SK-N-SH (cell line): Measurements from ENCODE around the gene SLC13A3. TPM values are rescaled to one million over a fixed set of nuclear protein-coding genes. Genes with fewer than 3 reads are reported as not detected.

ENCODE experiments used
- CTCF ChIA-PET: fragments of 300-600, 350-600 bp; formaldehyde crosslinking; extraction: SDS; loops from one replicate; lab custom pipeline; 2021; lab: Yijun Ruan, JAX
- POLR2A ChIA-PET: fragments of 350-600 bp; sonication (Branson Sonifier 250); formaldehyde crosslinking; extraction: SDS; loops from one replicate; lab custom pipeline; 2020; ENCODE audit warnings: antibody characterized with exemption, inconsistent platforms; lab: Yijun Ruan, JAX
- DNase-seq: peaks from one replicate; pipeline ENCODE4 v3.0.0; 2012
- H2AFZ ChIP-seq: fragments of 200-600 bp; sonication (generic); 2 replicates; pipeline ENCODE4 v1.8.1; 2016; ENCODE audit warnings: antibody characterized with exemption, mild to moderate bottlenecking, low read depth
- H3F3A ChIP-seq: fragments of 200-600 bp; sonication (generic); replicated peaks from 2 replicates; pipeline ENCODE3; 2016; ENCODE audit warnings: antibody characterized with exemption, mild to moderate bottlenecking; ENCODE audit not compliant: insufficient read depth
- H3K27ac ChIP-seq, 2 experiments: fragments of 200-500 bp in 1 of 2; fragments of 200-600 bp in 1 of 2; sonication (Bioruptor generic) in 1 of 2; sonication (generic), shearing (Covaris generic) in 1 of 2; 2 replicates each; pipeline versions ENCODE4 v1.5.1 to v1.6.1; 2014 to 2016; ENCODE audit warnings: low read depth in 2 of 2, inconsistent platforms in 1 of 2, low read length in 1 of 2, mild to moderate bottlenecking in 1 of 2, mixed read lengths in 1 of 2
- H3K27me3 ChIP-seq: fragments of 200-600 bp; sonication (generic), shearing (Covaris generic); 2 replicates; pipeline ENCODE4 v1.6.1; 2016; ENCODE audit warnings: mixed run types; ENCODE audit not compliant: insufficient read depth
- H3K36me3 ChIP-seq, 2 experiments: fragments of 200-500 bp in 1 of 2; fragments of 200-600 bp in 1 of 2; sonication (Bioruptor generic) in 1 of 2; sonication (generic) in 1 of 2; replicated peaks in 1 of 2; 2 replicates each; pipeline versions ENCODE3 to v1.5.1; 2014 to 2016; ENCODE audit warnings: low read length in 1 of 2, mild to moderate bottlenecking in 1 of 2; ENCODE audit not compliant: insufficient read depth in 2 of 2, control insufficient read depth in 1 of 2
- H3K4me1 ChIP-seq, 2 experiments: fragments of 200-500 bp in 1 of 2; fragments of 200-600 bp in 1 of 2; sonication (Bioruptor generic) in 1 of 2; sonication (generic), shearing (Covaris generic) in 1 of 2; 2 replicates each; pipeline versions ENCODE4 v1.5.1 to v1.6.1; 2014 to 2016; ENCODE audit warnings: low read depth in 1 of 2, low read length in 1 of 2, mixed run types in 1 of 2; ENCODE audit not compliant: insufficient read depth in 2 of 2, control insufficient read depth in 1 of 2
- H3K4me2 ChIP-seq: fragments of 200-600 bp; sonication (generic), shearing (Covaris generic); 2 replicates; pipeline ENCODE4 v1.6.1; 2017; ENCODE audit warnings: mixed run types
- H3K4me3 ChIP-seq, 2 experiments: fragments of 200-500 bp in 1 of 2; fragments of 200-600 bp in 1 of 2; sonication (Bioruptor generic) in 1 of 2; sonication (generic), shearing (Covaris generic) in 1 of 2; 2 replicates each; pipeline versions ENCODE4 v1.5.1 to v1.8.1; 2014 to 2016; ENCODE audit warnings: low read depth in 2 of 2, inconsistent platforms in 1 of 2, low read length in 1 of 2, mild to moderate bottlenecking in 1 of 2, mixed read lengths in 1 of 2, moderate library complexity in 1 of 2
- H3K79me2 ChIP-seq: fragments of 200-600 bp; sonication (generic); 2 replicates; pipeline ENCODE4 v1.8.1; 2017; ENCODE audit warnings: mild to moderate bottlenecking; ENCODE audit not compliant: insufficient read depth
- H3K9ac ChIP-seq: fragments of 200-600 bp; sonication (generic); 2 replicates; pipeline ENCODE4 v1.6.1; 2017; ENCODE audit warnings: mixed run types
- H3K9me2 ChIP-seq: fragments of 200-600 bp; sonication (generic); 2 replicates; pipeline ENCODE4 v1.6.1; 2017; ENCODE audit warnings: mixed run types
- H3K9me3 ChIP-seq: fragments of 200-600 bp; sonication (generic); 2 replicates; pipeline ENCODE4 v1.6.1; 2017; ENCODE audit warnings: mixed run types, mild to moderate bottlenecking, moderate library complexity
- H4K20me1 ChIP-seq: fragments of 200-600 bp; sonication (generic); 2 replicates; pipeline ENCODE4 v1.6.1; 2017; ENCODE audit warnings: mild to moderate bottlenecking, mixed run types; ENCODE audit not compliant: insufficient read depth
- EZH2phosphoT487 ChIP-seq: fragments of 200-600 bp; sonication (generic); IDR thresholded peaks from 2 replicates; pipeline ENCODE4 v1.6.1; 2017; ENCODE audit warnings: low read depth, mixed run types, mild to moderate bottlenecking, antibody characterized with exemption, moderate library complexity, borderline replicate concordance
- FOSL2 ChIP-seq: IDR thresholded peaks from 2 replicates; pipeline ENCODE4 v1.4.0; 2012; ENCODE audit warnings: low read depth, mild to moderate bottlenecking, moderate library complexity, borderline replicate concordance
- FOXJ3 ChIP-seq: sonication (generic); formaldehyde crosslinking; IDR thresholded peaks from 2 replicates; pipeline ENCODE4 v1.5.1; 2020; ENCODE audit warnings: mild to moderate bottlenecking, missing genetic modification reagents
- FOXM1 ChIP-seq: IDR thresholded peaks from 2 replicates; pipeline ENCODE4 v1.4.0; 2012; ENCODE audit warnings: low read depth, mild to moderate bottlenecking
- GABPA ChIP-seq: IDR thresholded peaks from 2 replicates; pipeline ENCODE4 v1.4.0; 2012; ENCODE audit warnings: low read depth, mild to moderate bottlenecking
- IRF3 ChIP-seq: fragments of 150-350 bp; IDR thresholded peaks from 2 replicates; pipeline ENCODE4 v1.6.1; 2016; ENCODE audit warnings: mild to moderate bottlenecking, low read depth, low read length
- MXI1 ChIP-seq: IDR thresholded peaks from 2 replicates; pipeline ENCODE4 v1.6.1; 2012; ENCODE audit warnings: mild to moderate bottlenecking, low read depth, low read length, improper control_type of control experiment
- NRF1 ChIP-seq: IDR thresholded peaks from 2 replicates; pipeline ENCODE4 v1.6.1; 2012; ENCODE audit warnings: low read depth, mild to moderate bottlenecking, low read length
- RAD21 ChIP-seq: IDR thresholded peaks from 2 replicates; pipeline ENCODE4 v1.6.1; 2012; ENCODE audit warnings: mild to moderate bottlenecking, low read length
- RCOR1 ChIP-seq: fragments of 150-350 bp; IDR thresholded peaks from 2 replicates; pipeline ENCODE4 v1.6.1; 2017; ENCODE audit warnings: antibody characterized with exemption, low read length
- REST ChIP-seq: IDR thresholded peaks from 2 replicates; pipeline ENCODE4 v1.6.1; 2012; ENCODE audit warnings: mild to moderate bottlenecking, low read depth, low read length, moderate library complexity
- TAF1 ChIP-seq: IDR thresholded peaks from 2 replicates; pipeline ENCODE4 v1.6.1; 2012; ENCODE audit warnings: low read depth, mild to moderate bottlenecking, low read length, moderate library complexity, borderline replicate concordance
- TCF12 ChIP-seq: IDR thresholded peaks from 2 replicates; pipeline ENCODE4 v1.4.0; 2012
- ZBTB33 ChIP-seq: IDR thresholded peaks from 2 replicates; pipeline ENCODE4 v1.4.0; 2012; ENCODE audit warnings: low read depth, borderline replicate concordance
- WGBS: methylation state at CpG from one replicate; pipeline ENCODE4 v1.1.6; 2017; ENCODE audit warnings: low lambda C conversion rate; 5-methylcytosine and 5-hydroxymethylcytosine counted together
- polyA plus RNA-seq, 3 experiments: library from polyadenylated mRNA; depleted of rRNA; stranded (reverse); fragments of >200 nt; gene quantifications; 2 replicates each; pipeline ENCODE4 v1.2.3, GENCODE V29; 2012
- TF ChIP-seq, protein P1 (sequence below): IDR thresholded peaks from 2 replicates; pipeline ENCODE4; 2012

The SLC13A3 gene
- polyA plus RNA-seq, 1 of the 3 experiments (the other 2 are of a cell fraction), result 0.10 TPM

- H4K20me1 ChIP-seq, result no peaks in the 10 kb centered on the region
- H3K4me3 ChIP-seq, result no peak overlapping the region
- no peak for DNase-seq
- no peak overlapping the region for H3K27ac ChIP-seq
- H3K36me3 ChIP-seq, result no peaks in the 10 kb centered on the region
- no peaks in the 10 kb centered on the region for H3K9me3 ChIP-seq
- peaks cover 0 to under 1% of the 10 kb centered on the region in 2 experiments; a peak in 1 of 4 replicates for H3K4me1 ChIP-seq
- H3K79me2 ChIP-seq, result no peaks in the 10 kb centered on the region
- TF ChIP-seq MXI1, result no peak
- TF ChIP-seq TAF1, result no peak
- TF ChIP-seq IRF3, result no peak
- TF ChIP-seq REST, result no peak
- TF ChIP-seq EZH2phosphoT487, result no peak
- TF ChIP-seq RAD21, result no peak
- TF ChIP-seq, protein P1, sequence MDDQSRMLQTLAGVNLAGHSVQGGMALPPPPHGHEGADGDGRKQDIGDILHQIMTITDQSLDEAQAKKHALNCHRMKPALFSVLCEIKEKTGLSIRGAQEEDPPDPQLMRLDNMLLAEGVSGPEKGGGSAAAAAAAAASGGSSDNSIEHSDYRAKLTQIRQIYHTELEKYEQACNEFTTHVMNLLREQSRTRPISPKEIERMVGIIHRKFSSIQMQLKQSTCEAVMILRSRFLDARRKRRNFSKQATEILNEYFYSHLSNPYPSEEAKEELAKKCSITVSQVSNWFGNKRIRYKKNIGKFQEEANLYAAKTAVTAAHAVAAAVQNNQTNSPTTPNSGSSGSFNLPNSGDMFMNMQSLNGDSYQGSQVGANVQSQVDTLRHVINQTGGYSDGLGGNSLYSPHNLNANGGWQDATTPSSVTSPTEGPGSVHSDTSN, result no peak
- TF ChIP-seq FOXM1, result no peak
- TF ChIP-seq TCF12, result no peak
- no peak for TF ChIP-seq GABPA
- TF ChIP-seq FOXJ3, result no peak
- TF ChIP-seq RCOR1, result no peak
- no peak for TF ChIP-seq NRF1
- TF ChIP-seq ZBTB33, result no peak
- TF ChIP-seq FOSL2, result no peak
- no peak overlapping the region for H3K9ac ChIP-seq
- POLR2A ChIA-PET, result no interaction called here
- no peaks in the 10 kb centered on the region for H3K9me2 ChIP-seq
- no peaks in the 10 kb centered on the region for H3F3A ChIP-seq
- 53% methylated on average over 8 of the region's 8 CpGs for WGBS
- H3K27me3 ChIP-seq, result no peaks in the 10 kb centered on the region; the same call in 1 of the 2 replicates
- H3K4me2 ChIP-seq, result no peak overlapping the region
- CTCF ChIA-PET, result interaction anchor here (0.9 to 1.9 kb wide), 4 partner anchors 9 to 87 kb away, joined by 3 to 5 read pairs (median 4); no protein-coding TSS in a partner anchor
- H2AFZ ChIP-seq, result no peak overlapping the region
These were observed 55.3 kb downstream of the SLC13A3 start for GRCh38 chr20:46595933-46596332.
